Stimulated activated CD4-positive, alpha-beta T cell treated with anti-CD3 and anti-CD28 coated beads, Interleukin-12 subunit alpha, Interleukin-12 subunit beta, amount 100 ng/mL, for 4 hours (primary cell): ENCODE results near the gene SRP72.
"Not testable (repeated sequence)": the region's sequence is repeated elsewhere in the genome, so short reads cannot be mapped to it uniquely, and the experiment has no call there.

Experiments used
- DNase-seq: peaks from one replicate; pipeline ENCODE4 v3.0.0-alpha.2; 2020

Gene SRP72

GRCh38 chr4:56467284-56468096 lies at the start of gene SRP72:
Gene SRP72 (plus strand): TSS chr4:56467617. CDS start chr4:56467636, 19 bp downstream.
- peak; percentile 85 for DNase-seq

- no peak for DNase-seq
Observed at GRCh38 chr4:56424176-56424575, 43.2 kb upstream of the SRP72 start.

- DNase-seq = peak; percentile 6
Observed at GRCh38 chr4:56424697-56425514, 42.5 kb upstream of the SRP72 start.

- DNase-seq = no peak
Observed at GRCh38 chr4:56425518-56425917, 41.9 kb upstream of the SRP72 start.

- DNase-seq = no peak
Observed at GRCh38 chr4:56426273-56426672, 41.1 kb upstream of the SRP72 start.

- DNase-seq = no peak
Observed at GRCh38 chr4:56427179-56427578, 40.2 kb upstream of the SRP72 start.

GRCh38 chr4:56430203-56430602 lies 37.2 kb upstream of the SRP72 start:
- no peak for DNase-seq

GRCh38 chr4:56433280-56433679 lies 34.1 kb upstream of the SRP72 start:
- DNase-seq = no peak

- no peak for DNase-seq
Observed at GRCh38 chr4:56434599-56435139, 32.7 kb upstream of the SRP72 start.

- peak; percentile 99 for DNase-seq
Observed at GRCh38 chr4:56435140-56435926, 32.1 kb upstream of the SRP72 start, which contains the start of gene PPAT. Gene PPAT (minus strand): TSS chr4:56435615. CDS start chr4:56435477, 138 bp downstream.

GRCh38 chr4:56438766-56439165 lies 28.7 kb upstream of the SRP72 start:
- DNase-seq = no peak

- DNase-seq = no peak
Observed at GRCh38 chr4:56440983-56441382, 26.4 kb upstream of the SRP72 start.

- DNase-seq = no peak
Observed at GRCh38 chr4:56444719-56445118, 22.7 kb upstream of the SRP72 start.

- no peak for DNase-seq
Observed at GRCh38 chr4:56445699-56446098, 21.7 kb upstream of the SRP72 start.

GRCh38 chr4:56448301-56448700 lies 19.1 kb upstream of the SRP72 start:
- DNase-seq = no peak

GRCh38 chr4:56449475-56449874 lies 17.9 kb upstream of the SRP72 start:
- DNase-seq = not testable (repeated sequence)

- DNase-seq = no peak
Observed at GRCh38 chr4:56450342-56450741, 17.1 kb upstream of the SRP72 start.

GRCh38 chr4:56460085-56460484 lies 7.3 kb upstream of the SRP72 start:
- DNase-seq = no peak

- DNase-seq = no peak
Observed at GRCh38 chr4:56462157-56462556, 5.3 kb upstream of the SRP72 start.

GRCh38 chr4:56463711-56464110 lies 3.7 kb upstream of the SRP72 start:
- no peak for DNase-seq

GRCh38 chr4:56464581-56464980 lies 2.8 kb upstream of the SRP72 start:
- no peak for DNase-seq

GRCh38 chr4:56465599-56466295 lies 1.7 kb upstream of the SRP72 start:
- DNase-seq = no peak
